OCI-LY1 (cell line): Measurements from ENCODE around the gene PHF20.

Experiments used
- CTCF ChIP-seq: fragments of 200-600 bp; sonication (generic), shearing (Covaris generic); IDR thresholded peaks from 2 replicates; pipeline ENCODE4 v1.5.1; 2017; ENCODE audit warnings: mild to moderate bottlenecking, antibody characterized with exemption, low read length, moderate library complexity, mixed read lengths
- EZH2 ChIP-seq: fragments of 200-600 bp; sonication (generic), shearing (Covaris generic); IDR thresholded peaks from 2 replicates; pipeline ENCODE4 v1.8.0; 2017; ENCODE audit warnings: borderline replicate concordance, mixed run types, mild to moderate bottlenecking, antibody characterized with exemption, low read length, moderate library complexity, mixed read lengths

GRCh38 chr20:35908007-35908406, 136.2 kb downstream of the PHF20 start:
- TF ChIP-seq CTCF (no peak), EZH2 (no peak)
